Hematopoietic multipotent progenitor cell (in vitro differentiated cells): ENCODE results near the gene PLAGL1. TPM values are rescaled to one million over a fixed set of nuclear protein-coding genes. Genes with fewer than 3 reads are reported as not detected.
A peak's percentile ranks its signal among the peaks of the same experiment; 100 is the strongest.
"Not testable (repeated sequence)": the region's sequence is repeated elsewhere in the genome, so short reads cannot be mapped to it uniquely, and the experiment has no call there.

ENCODE experiments used
- DNase-seq, 3 donors: peaks; one replicate each; pipeline ENCODE4 v3.0.0-alpha.2; 2011 to 2015; ENCODE audit warnings: low read depth in 2 of 3, low spot score in 2 of 3
- total RNA-seq: library from RNA; depleted of rRNA; stranded (reverse); fragments of >200 nt; gene quantifications from one replicate; pipeline ENCODE4 v1.2.3, GENCODE V29; 2012

PLAGL1 gene
- total RNA-seq, 1 donor = 42.8 TPM

- DNase-seq = not testable (repeated sequence)
Measured at GRCh38 chr6:144009628-144010027, 1.6 kb upstream of the PLAGL1 start.

GRCh38 chr6:144008846-144009245, 787 bp upstream of the PLAGL1 start:
- no peak for DNase-seq

GRCh38 chr6:144007478-144008119, 460 bp downstream of the PLAGL1 start:
- DNase-seq = no peak

- DNase-seq = peak in 2 of 3 donors; percentile 29 to 44
Measured at GRCh38 chr6:144006736-144007477, 1.2 kb downstream of the PLAGL1 start.

GRCh38 chr6:143999406-143999805, 8.7 kb downstream of the PLAGL1 start:
- no peak for DNase-seq

- no peak for DNase-seq
Measured at GRCh38 chr6:143998686-143999085, 9.4 kb downstream of the PLAGL1 start.

- DNase-seq = no peak
Measured at GRCh38 chr6:143993965-143994646, 14.0 kb downstream of the PLAGL1 start.

- DNase-seq = no peak
Measured at GRCh38 chr6:143992285-143992684, 15.8 kb downstream of the PLAGL1 start.

- DNase-seq = no peak
Measured at GRCh38 chr6:143986463-143987065, 21.5 kb downstream of the PLAGL1 start.

- DNase-seq = no peak
Measured at GRCh38 chr6:143984666-143985065, 23.4 kb downstream of the PLAGL1 start.

- DNase-seq = no peak
Measured at GRCh38 chr6:143982968-143983367, 25.1 kb downstream of the PLAGL1 start.

- DNase-seq = no peak
Measured at GRCh38 chr6:143980921-143981320, 27.1 kb downstream of the PLAGL1 start.

- DNase-seq = no peak
Measured at GRCh38 chr6:143976806-143977349, 31.2 kb downstream of the PLAGL1 start.

- no peak for DNase-seq
Measured at GRCh38 chr6:143974089-143974488, 34.0 kb downstream of the PLAGL1 start.

- no peak for DNase-seq
Measured at GRCh38 chr6:143973097-143973966, 34.7 kb downstream of the PLAGL1 start.

GRCh38 chr6:143971482-143972205, 36.4 kb downstream of the PLAGL1 start:
- no peak for DNase-seq

GRCh38 chr6:143970456-143971218, 37.4 kb downstream of the PLAGL1 start:
- DNase-seq = no peak

GRCh38 chr6:143969077-143969476, 39.0 kb downstream of the PLAGL1 start:
- peak in 2 of 3 donors; percentile 43 to 82 for DNase-seq
